ENCODE measurements around the gene ZBTB46.

- no peak for TF ChIP-seq EZH2 (IDR thresholded peaks at IDR 0.05; ENCODE audit: low read depth)
- TF ChIP-seq, protein P1, sequence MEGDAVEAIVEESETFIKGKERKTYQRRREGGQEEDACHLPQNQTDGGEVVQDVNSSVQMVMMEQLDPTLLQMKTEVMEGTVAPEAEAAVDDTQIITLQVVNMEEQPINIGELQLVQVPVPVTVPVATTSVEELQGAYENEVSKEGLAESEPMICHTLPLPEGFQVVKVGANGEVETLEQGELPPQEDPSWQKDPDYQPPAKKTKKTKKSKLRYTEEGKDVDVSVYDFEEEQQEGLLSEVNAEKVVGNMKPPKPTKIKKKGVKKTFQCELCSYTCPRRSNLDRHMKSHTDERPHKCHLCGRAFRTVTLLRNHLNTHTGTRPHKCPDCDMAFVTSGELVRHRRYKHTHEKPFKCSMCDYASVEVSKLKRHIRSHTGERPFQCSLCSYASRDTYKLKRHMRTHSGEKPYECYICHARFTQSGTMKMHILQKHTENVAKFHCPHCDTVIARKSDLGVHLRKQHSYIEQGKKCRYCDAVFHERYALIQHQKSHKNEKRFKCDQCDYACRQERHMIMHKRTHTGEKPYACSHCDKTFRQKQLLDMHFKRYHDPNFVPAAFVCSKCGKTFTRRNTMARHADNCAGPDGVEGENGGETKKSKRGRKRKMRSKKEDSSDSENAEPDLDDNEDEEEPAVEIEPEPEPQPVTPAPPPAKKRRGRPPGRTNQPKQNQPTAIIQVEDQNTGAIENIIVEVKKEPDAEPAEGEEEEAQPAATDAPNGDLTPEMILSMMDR (conservative IDR thresholded peaks at IDR 0.05), result no peak
Observed at GRCh38 chr20:63878899-63879663, 48.0 kb upstream of the ZBTB46 start.
